Natural killer cell (primary cell): ENCODE data around the gene ANXA1. TPM values are rescaled to one million over a fixed set of nuclear protein-coding genes. Genes with fewer than 3 reads are reported as not detected.

ENCODE experiments used
- ATAC-seq, 3 donors: fragments of 150-1000 bp in 2 of 3; fragments of 200-7000 bp in 1 of 3; cut with Tn5 transposase; 1 replicate in 1 of 3; 2 replicates in 2 of 3; pipeline ENCODE4 v1.10.0; 2021; ENCODE audit warnings: mild to moderate bottlenecking in 2 of 3, moderate library complexity in 2 of 3
- DNase-seq, 2 donors: peaks; one replicate each; pipeline versions ENCODE4 v3.0.0 to v3.0.0-alpha.2; 2013 to 2021; ENCODE audit warnings: mixed read lengths in 1 of 2
- H3K27ac ChIP-seq: one replicate; pipeline ENCODE4 v1.5.1; 2013; ENCODE audit warnings: mild to moderate bottlenecking, low read length
- H3K27me3 ChIP-seq: one replicate; pipeline ENCODE4 v1.6.1; 2013; ENCODE audit warnings: low read length; ENCODE audit not compliant: control insufficient read depth, insufficient read depth
- H3K36me3 ChIP-seq: one replicate; pipeline ENCODE4 v1.6.1; 2013; ENCODE audit warnings: low read length; ENCODE audit not compliant: control insufficient read depth, insufficient read depth
- H3K4me1 ChIP-seq: one replicate; pipeline ENCODE4 v1.6.1; 2013; ENCODE audit warnings: low read length; ENCODE audit not compliant: control insufficient read depth, insufficient read depth
- H3K4me3 ChIP-seq: one replicate; pipeline ENCODE4 v1.5.1; 2013; ENCODE audit warnings: low read length
- H3K9me3 ChIP-seq: one replicate; pipeline ENCODE4 v1.6.1; 2013; ENCODE audit warnings: low read length; ENCODE audit not compliant: control insufficient read depth, insufficient read depth
- H3K27ac Mint-ChIP-seq, 2 donors: one replicate each; pipeline ENCODE4 v1.8.0; 2022; ENCODE audit warnings: mild to moderate bottlenecking in 2 of 2, mixed read lengths in 2 of 2, moderate library complexity in 1 of 2
- H3K27me3 Mint-ChIP-seq, 2 donors: one replicate each; pipeline ENCODE4 v1.8.0; 2022; ENCODE audit warnings: low read depth in 2 of 2, mixed read lengths in 2 of 2
- H3K36me3 Mint-ChIP-seq: one replicate; pipeline ENCODE4 v1.8.0; 2022; ENCODE audit warnings: mixed read lengths
- H3K4me1 Mint-ChIP-seq, 2 donors: one replicate each; pipeline ENCODE4 v1.8.0; 2022; ENCODE audit warnings: mixed read lengths in 2 of 2
- H3K4me3 Mint-ChIP-seq: one replicate; pipeline ENCODE4 v1.8.0; 2022; ENCODE audit warnings: mild to moderate bottlenecking, moderate library complexity, mixed read lengths
- H3K9me3 Mint-ChIP-seq, 2 donors: one replicate each; pipeline ENCODE4 v1.8.0; 2022; ENCODE audit warnings: mixed read lengths in 2 of 2
- WGBS: methylation state at CpG from one replicate; pipeline ENCODE4 v1.1.7; 2013; ENCODE audit warnings: missing lambda C conversion rate; ENCODE audit not compliant: insufficient coverage; 5-methylcytosine and 5-hydroxymethylcytosine counted together
- intact Hi-C: fragments of 100-400 bp; cut with micrococcal nuclease; formaldehyde crosslinking; loops from one replicate; pipeline ENCODE4 v1.14.2; 2022
- total RNA-seq, 4 donors: library from RNA; stranded (reverse); fragments of 120-200 nt in 1 of 4; gene quantifications; one replicate each; pipeline versions ENCODE4 v1.2.3 to v1.2.4, GENCODE V29; 2013 to 2022
- TF ChIP-seq, protein P1 (sequence below): fragments of 200-600 bp; IDR thresholded peaks from one replicate; pipeline ENCODE4 v1.8.0; 2022; ENCODE audit warnings: antibody characterized with exemption

ANXA1 gene
- total RNA-seq, 3 donors from 2014 or later (not counting 1 experiment from before 2014, with no cell fraction given) = 362 to 1,065 (median 419) TPM

- no peaks in the 10 kb centered on the region for H3K36me3 Mint-ChIP-seq
- no peak overlapping the region for H3K27ac Mint-ChIP-seq
- WGBS = 81% methylated on average over 4 of the region's 4 CpGs
- H3K4me1 Mint-ChIP-seq = no peaks in the 10 kb centered on the region
- no peaks in the 10 kb centered on the region for H3K9me3 Mint-ChIP-seq
- no peaks in the 10 kb centered on the region for H3K4me1 ChIP-seq
- TF ChIP-seq, protein P1, sequence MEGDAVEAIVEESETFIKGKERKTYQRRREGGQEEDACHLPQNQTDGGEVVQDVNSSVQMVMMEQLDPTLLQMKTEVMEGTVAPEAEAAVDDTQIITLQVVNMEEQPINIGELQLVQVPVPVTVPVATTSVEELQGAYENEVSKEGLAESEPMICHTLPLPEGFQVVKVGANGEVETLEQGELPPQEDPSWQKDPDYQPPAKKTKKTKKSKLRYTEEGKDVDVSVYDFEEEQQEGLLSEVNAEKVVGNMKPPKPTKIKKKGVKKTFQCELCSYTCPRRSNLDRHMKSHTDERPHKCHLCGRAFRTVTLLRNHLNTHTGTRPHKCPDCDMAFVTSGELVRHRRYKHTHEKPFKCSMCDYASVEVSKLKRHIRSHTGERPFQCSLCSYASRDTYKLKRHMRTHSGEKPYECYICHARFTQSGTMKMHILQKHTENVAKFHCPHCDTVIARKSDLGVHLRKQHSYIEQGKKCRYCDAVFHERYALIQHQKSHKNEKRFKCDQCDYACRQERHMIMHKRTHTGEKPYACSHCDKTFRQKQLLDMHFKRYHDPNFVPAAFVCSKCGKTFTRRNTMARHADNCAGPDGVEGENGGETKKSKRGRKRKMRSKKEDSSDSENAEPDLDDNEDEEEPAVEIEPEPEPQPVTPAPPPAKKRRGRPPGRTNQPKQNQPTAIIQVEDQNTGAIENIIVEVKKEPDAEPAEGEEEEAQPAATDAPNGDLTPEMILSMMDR = no peak
- no peaks in the 10 kb centered on the region for H3K9me3 ChIP-seq
- no peak for ATAC-seq
- no peak overlapping the region for H3K4me3 ChIP-seq
- no peaks in the 10 kb centered on the region for H3K27me3 Mint-ChIP-seq
- no peaks in the 10 kb centered on the region for H3K27me3 ChIP-seq
- no peak for DNase-seq
- no peak overlapping the region for H3K27ac ChIP-seq
- H3K4me3 Mint-ChIP-seq = no peak overlapping the region
- H3K36me3 ChIP-seq = peaks cover 4% of the 10 kb centered on the region
- intact Hi-C loops = no loop called here
These were observed 24.8 kb downstream of the ANXA1 start for GRCh38 chr9:73176450-73176875.

DNA sequence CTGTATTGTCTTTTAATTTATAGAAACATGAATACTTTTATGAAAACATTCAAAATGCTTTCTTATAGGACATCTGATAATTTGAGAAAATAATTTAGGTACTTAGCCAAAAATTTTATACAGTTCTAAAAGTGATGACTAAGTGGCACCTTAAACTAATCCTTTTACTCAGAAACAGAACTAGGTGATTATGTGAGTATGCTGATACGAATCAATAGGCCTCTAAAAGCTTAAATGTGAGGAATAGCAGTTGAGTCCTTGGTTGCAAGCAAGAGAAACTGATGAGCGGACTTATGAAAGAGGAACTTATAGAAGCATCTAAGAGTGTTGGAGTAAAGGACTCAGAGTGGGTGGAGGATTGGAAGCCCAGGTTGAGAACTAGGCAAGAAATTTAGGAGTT is 26.4 kb downstream of the ANXA1 start:
- Mint-ChIP-seq H3K9me3 (no peaks in the 10 kb centered on the region), H3K27ac (no peak overlapping the region), H3K36me3 (no peaks in the 10 kb centered on the region), H3K4me1 (no peaks in the 10 kb centered on the region), H3K27me3 (no peaks in the 10 kb centered on the region), H3K4me3 (no peak overlapping the region)
- no peak for DNase-seq
- no peak for ATAC-seq
- no peaks in the 10 kb centered on the region for H3K27me3 ChIP-seq
- WGBS = 79% methylated on average over 2 of the region's 2 CpGs
- intact Hi-C loops = no loop called here
- no peak overlapping the region for H3K4me3 ChIP-seq
- no peaks in the 10 kb centered on the region for H3K36me3 ChIP-seq
- TF ChIP-seq, protein P1 = no peak
- no peaks in the 10 kb centered on the region for H3K9me3 ChIP-seq
- H3K4me1 ChIP-seq = no peaks in the 10 kb centered on the region
- H3K27ac ChIP-seq = no peak overlapping the region

- Mint-ChIP-seq H3K4me1 (no peaks in the 10 kb centered on the region), H3K36me3 (no peaks in the 10 kb centered on the region), H3K4me3 (no peak overlapping the region), H3K27me3 (no peaks in the 10 kb centered on the region), H3K9me3 (no peaks in the 10 kb centered on the region), H3K27ac (no peak overlapping the region)
- Histone ChIP-seq H3K36me3 (no peaks in the 10 kb centered on the region), H3K4me3 (no peak overlapping the region), H3K4me1 (no peaks in the 10 kb centered on the region), H3K9me3 (no peaks in the 10 kb centered on the region), H3K27ac (no peak overlapping the region), H3K27me3 (no peaks in the 10 kb centered on the region)
- DNase-seq (no peak), ATAC-seq (no peak)
- intact Hi-C loops = no loop called here
- 86% methylated on average over 3 of the region's 3 CpGs for WGBS
- TF ChIP-seq, protein P1 = no peak
These were observed 27.9 kb downstream of the ANXA1 start for GRCh38 chr9:73179589-73179988.

- H3K9me3 ChIP-seq = no peaks in the 10 kb centered on the region
- 50% methylated on average over 1 of the region's 1 CpG for WGBS
- intact Hi-C loops = no loop called here
- no peak overlapping the region for H3K27ac ChIP-seq
- no peaks in the 10 kb centered on the region for H3K36me3 Mint-ChIP-seq
- H3K9me3 Mint-ChIP-seq = no peaks in the 10 kb centered on the region
- no peaks in the 10 kb centered on the region for H3K36me3 ChIP-seq
- H3K27ac Mint-ChIP-seq = no peak overlapping the region
- no peaks in the 10 kb centered on the region for H3K27me3 ChIP-seq
- no peaks in the 10 kb centered on the region for H3K4me1 Mint-ChIP-seq
- peaks cover 0 to 4% of the 10 kb centered on the region in 2 donors for H3K27me3 Mint-ChIP-seq
- no peak overlapping the region for H3K4me3 Mint-ChIP-seq
- DNase-seq (no peak), ATAC-seq (no peak)
- TF ChIP-seq, protein P1 = no peak
- H3K4me3 ChIP-seq = no peak overlapping the region
- no peaks in the 10 kb centered on the region for H3K4me1 ChIP-seq
These were observed 28.7 kb downstream of the ANXA1 start for GRCh38 chr9:73180403-73180802.
